22Rv1 (cell line): ENCODE results near the gene C21orf58.

Experiments
- CTCF ChIP-seq: fragments of 450-650 bp; IDR thresholded peaks from 2 replicates; pipeline ENCODE4 v1.5.1; 2017; ENCODE audit warnings: mild to moderate bottlenecking
- ZFX ChIP-seq: fragments of 450-650 bp; IDR thresholded peaks from 2 replicates; pipeline ENCODE4 v1.6.1; 2017; ENCODE audit warnings: antibody characterized with exemption, borderline replicate concordance

GRCh38 chr21:46351476-46352163 lies 27.9 kb upstream of the C21orf58 start:
- TF ChIP-seq CTCF (no peak), ZFX (no peak)
